NCI-H226 (cell line): ENCODE measurements around the gene AGAP3.

Experiments
- DNase-seq: peaks from one replicate; pipeline ENCODE4 v3.0.0-alpha.2; 2015

AGAP3 gene

DNA sequence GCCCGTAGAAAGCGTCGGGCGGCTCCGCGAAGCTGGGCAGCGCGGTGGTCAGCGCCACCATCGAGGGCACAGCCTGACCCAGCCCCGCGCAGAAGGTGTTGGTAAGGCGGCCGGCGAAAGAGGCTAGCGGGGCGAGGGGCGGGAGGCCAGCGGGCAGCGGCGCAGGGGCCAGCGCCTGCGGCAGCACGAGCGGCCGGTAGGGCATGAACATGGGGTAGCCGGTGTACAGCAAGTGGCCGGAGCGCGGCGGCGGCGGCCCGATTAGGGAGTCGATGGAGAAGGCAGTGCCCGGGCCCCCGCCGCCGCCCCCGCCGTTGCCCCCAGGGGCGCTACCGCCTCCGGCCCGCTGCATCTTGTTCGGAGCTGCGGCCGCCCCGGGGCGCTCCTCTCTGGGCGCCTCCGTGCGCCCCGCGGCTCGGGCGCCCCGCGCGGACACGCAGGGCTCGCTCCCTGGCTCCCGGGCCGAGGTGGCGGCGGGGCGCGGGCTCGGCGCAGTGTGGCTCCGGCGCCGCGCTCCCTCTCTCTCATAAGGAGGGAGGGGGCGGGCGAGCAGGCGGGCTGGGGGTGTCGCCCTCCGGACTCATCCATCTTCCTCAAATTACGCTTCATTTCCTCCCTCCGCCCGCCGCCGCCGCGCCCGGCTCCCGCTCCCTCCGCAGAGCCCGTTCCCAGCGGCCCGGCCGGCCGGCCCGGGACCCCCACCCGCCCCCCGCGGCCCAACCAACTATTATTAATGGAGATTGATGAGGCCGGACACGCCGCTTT is 81.1 kb downstream of the AGAP3 start, which contains the start of gene GBX1:
Gene GBX1 (minus strand): TSS at position 498 of the 765 bp plus-strand sequence. CDS start 146 bp downstream, at position 352.
- DNase-seq, result no peak

DNA sequence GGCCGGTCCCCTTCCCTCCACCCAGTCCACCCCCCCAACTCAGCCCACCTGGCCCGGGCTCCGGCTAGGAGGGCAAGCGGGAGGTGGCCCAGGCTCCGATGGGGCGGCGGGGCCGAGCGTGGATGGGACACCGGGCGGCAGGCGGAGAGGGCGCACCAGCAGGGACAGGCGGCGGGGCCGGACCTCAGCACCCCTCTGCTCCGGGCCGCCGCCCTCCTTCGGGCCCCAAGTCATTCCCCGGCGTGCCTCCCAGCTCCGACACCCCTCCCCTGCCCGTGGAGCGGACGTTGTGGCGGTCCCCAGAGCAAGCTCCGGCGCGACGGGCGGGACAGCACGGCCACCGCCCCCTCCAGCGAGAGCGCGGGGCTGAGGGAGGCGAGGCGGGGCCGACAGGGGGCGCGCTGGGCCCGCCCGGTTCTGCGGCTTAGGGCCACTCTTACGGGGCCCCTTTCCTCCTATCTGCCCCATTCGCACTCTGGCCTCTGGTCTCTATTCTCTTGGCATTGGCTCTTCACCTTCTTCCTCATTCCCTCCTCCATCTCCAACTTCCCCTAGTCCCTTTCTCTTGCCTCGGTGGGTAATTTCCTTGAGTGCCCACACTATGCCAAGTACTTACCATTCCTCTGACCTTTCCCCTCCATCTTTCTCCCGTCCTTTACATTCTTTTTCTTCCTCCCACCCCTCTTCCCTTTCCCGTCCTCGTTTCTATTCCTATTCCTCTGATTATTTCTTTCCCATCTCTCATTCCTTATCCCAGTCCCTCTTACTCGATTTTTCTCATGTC is 81.9 kb downstream of the AGAP3 start:
- no peak for DNase-seq

DNA sequence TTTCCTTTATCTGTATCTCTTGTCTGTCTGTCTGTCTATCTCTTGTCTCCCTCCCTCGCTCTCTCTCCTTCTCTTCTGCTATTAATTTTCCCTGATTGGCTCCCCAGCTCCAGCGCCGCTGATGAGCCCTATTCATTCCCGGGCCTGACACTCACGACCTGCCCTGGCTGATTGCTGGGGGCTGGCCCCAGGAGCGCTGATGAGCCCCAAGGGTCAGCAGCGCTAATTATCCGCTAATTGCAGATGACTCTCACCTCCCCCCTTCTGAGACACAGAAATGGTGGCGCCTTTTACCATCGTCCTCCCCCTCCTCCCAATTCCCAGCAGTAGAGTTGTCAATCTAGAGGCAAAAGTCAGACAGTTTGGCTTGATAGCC is 82.5 kb downstream of the AGAP3 start:
- DNase-seq, result no peak

DNA sequence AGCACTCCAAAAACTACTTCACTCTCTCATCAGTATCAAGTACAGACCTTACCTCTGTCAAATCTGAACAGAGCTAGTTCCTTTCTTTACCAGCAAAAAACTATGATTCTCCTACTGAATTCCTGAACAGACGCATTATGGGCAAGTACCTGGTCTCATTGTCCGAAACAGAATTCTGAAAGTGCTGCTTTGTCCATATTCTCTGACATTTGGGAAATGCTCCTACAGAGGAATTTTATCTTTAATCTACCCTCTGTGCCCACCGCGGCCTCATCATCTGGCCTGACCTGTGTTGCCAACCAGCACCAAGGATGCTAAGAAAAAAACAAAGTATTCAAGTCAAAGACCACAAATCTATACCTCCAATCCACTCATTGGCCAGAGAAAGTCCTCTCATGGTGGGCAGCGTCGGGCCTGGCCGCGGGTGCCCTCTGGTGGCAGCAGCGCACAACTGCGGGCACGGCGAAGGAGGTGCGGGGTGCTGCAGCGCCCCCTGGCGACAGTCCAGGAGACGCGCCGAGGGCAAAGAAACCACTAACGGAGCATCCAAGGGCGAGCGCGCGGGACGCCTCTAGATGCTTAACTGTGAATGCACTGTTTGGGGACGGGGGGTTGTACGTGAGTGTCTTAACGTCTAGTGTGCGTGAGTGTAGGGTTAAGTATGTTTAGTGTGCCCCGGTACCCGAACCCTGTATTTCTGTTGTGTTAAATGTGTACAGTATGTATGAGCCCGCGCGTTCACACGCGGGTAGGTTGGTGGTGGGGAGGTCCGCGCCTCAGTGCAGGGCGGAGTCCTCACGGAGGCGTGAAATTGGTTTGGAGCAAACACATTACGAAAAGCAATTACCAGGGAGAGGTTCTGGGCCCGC is 86.2 kb downstream of the AGAP3 start:
- DNase-seq, result peak; percentile 34

DNA sequence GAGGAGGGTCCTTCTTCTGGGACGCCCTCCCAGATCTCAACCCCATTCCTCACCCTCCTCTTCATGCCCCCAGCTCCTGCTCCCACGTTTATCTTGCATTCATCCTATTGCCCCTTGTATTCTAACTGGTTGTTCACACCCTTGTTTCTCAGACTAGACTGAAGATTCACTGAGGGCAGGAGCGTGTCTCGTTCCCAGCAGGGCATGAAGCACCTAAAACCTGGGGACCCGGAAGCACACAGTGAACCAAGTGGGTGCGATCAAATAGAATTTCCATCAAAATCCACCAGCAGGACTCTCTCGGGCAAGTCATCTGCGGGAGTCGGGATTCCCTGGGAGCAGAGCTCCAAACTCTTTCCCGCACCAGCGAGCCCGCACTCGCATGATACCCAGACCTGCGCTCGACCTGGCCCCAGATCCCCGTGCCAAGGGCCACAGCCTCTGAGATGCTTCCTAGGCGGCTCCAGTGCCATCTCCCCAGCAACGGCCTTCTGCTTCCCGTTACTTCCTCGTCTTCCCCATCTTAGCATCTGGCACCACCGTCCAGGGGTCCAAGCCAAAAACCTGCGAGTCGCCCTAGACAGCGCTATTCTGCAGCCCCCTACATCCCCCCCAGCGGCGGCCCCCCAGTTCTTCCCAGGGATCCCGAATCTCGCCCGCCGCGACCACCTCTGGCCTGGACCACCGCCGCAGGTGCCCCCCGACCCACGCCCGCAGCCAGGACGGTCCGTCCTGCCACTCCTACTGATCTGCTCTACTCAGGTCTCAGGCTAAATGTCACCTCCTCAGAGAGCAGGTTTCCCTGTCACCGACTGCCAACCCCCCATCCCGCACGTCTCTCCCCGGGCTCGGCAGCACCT is 87.3 kb downstream of the AGAP3 start:
- no peak for DNase-seq

DNA sequence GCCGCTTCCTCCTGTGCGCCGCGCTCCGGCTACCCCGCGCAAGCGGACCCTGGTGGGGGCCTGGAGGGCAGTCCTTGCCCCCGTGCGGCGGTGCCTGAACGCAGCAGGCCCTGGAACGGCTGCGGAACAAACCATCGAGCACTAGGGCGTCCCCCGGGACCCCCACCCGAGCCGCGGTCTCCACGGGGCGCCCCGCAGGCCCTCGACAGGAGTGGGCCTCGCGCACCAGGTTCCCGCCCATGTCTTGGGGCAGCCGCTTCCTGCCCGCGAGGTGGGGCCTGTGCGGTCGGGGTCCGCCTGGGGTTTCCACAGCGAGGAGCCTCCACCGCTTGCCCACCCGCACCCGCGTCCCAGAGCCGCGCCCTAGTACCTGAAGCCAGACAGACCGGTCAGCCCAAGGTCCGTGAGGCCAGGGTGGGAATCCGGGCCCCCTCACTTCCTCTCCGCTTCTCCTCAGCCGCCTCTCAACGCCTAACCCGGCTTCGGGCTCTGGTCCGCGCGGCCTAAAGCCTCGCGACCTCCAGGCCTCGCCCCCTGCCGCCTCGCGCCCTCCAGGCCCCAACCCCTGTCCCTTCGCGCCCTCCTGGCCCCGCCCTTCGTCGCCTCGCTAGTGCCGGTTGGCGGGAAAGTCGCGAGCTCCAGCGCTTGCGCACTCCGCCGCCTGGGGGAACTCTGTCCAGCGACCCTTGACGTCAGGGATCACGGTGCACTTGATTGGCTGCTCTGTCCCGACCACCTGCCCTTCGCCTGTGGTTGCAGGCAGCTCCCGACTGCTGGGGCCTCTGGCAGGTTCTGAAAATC is 88.2 kb downstream of the AGAP3 start:
- DNase-seq, result no peak

DNA sequence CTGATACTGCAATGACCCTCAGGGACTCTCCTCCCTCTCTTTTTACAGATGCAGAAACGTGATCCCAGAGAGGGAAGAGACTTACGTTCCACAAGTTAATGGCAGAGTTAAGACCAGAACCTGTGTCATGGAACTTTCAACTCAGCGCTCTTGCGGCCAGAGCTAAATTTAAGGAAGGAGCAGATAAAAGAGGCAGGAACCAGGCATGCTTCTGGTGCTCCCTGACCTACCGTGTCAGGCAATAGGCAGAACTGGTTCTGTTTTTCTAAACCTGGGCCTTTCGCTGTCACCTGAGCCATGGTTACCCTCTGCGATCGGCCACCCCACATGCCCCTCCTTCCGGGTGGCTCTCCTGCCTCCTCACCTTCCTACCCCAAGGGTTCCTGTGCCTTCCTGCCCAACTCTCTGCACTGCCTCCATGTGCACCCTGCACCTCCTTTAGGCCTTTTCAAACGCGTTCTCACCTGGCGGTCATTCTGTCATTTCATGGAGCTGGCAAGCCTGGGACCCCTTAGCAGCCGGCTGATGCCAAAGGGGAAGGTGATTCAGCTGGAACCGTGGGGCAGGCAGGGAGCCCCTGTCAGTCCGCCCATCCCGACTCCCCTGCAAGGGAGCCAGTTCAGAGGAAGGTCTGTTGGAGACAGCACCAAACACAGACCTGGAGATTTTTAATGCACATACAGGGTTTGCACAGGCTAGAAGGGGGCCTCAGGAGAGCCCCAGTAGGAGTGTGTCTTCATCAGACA is 88.9 kb downstream of the AGAP3 start:
- no peak for DNase-seq

DNA sequence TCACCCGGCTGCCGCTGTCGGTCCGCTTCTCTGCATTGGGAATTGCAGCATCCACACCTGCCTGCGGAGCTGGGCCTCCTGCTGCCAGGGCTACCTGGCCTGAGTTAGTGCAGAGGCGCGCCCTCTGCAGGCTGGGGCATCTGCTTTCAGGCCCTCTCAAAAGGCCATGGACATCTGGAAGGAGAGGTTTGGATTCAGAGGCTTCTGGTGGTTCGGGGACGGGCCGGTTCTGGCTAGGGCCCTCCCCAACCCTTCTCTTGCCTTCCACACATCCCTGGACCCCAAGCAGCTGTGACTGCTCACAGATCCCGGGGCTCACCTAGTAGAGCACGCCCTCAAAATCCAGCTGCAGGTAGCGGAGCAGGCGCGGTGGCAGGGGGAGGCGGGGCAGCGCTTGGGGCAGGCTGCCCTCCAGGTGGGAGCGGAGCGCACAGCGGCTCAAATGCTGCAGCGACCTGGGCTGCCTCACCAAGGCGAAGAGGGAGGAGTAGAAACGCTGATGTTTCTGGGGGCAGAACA is 89.6 kb downstream of the AGAP3 start:
- DNase-seq, result no peak

DNA sequence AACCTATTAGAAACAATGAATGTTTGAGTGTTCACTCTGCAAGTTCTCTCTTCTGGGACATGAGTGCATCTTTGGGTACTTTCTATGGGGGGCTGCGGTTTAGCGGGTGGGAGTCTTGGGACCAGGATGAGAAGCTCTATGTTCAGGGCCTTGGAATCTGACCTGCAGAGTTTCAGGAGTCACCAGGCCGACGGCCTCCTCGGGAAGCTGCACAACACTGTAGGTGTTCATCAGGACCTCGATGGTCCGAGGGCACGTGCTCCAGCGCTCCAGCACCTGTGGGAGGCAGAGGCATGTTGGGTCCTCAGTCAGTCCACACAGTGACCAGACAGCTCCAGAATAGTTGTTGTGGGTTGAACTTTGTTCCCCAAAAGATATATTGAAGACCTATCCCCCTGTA is 90.1 kb downstream of the AGAP3 start:
- no peak for DNase-seq

DNA sequence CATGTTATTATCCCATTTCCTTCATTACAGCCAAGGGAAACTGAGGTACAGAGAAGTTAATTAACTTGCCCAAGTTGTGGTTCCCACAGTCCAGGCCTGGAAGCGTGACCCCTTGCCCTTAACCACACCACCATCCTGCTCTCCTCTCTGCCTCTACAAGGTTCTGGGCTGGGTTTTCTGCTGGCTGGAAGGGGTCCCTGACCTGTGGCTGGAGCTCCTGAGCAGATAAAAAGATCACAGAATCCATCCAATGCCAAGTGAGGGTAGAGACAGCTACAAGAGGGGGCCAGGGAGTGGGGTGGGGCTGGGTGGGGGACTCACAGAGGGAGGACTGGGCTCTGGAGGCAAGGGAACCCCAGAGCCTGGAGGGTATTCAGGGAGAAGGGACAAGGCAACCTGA is 91.0 kb downstream of the AGAP3 start:
- DNase-seq, result no peak

DNA sequence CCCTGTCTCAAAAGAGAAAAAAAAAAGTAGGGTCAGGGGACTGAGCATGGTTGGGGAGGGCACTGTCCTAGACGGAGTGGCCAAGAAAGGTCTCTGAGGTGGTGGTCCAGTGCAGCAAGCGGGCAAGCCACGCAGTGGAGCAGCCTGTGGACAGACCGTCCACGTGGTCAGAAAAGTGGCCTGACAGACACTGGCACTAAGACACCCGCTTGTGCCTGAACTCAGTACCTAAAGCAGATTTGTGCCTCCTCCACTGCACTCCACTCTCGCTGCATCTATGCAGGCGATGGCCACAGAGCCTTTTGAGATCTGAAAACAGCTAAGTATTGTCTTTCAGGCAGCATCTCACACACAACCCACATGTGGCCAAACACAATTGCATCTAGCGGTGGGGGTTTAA is 92.0 kb downstream of the AGAP3 start:
- no peak for DNase-seq

DNA sequence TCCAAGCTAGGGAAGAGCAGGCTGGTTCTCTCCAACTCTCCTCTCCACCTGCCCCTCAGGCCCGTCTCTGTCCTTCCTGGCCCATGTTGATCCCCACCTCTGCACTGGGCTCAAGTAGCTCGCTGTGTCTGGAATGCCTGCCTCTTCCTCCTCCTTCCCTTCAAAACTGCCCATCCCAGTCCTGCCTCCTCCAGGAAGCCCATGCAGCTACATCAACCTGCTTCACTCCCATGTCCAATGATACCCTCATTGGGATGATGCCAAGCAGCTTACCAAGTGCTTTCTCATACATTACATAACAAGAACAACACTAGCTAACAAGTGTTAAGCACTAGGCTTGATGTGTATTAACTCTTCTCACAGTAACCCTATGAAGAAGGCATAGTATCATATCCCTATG is 92.6 kb downstream of the AGAP3 start:
- no peak for DNase-seq

DNA sequence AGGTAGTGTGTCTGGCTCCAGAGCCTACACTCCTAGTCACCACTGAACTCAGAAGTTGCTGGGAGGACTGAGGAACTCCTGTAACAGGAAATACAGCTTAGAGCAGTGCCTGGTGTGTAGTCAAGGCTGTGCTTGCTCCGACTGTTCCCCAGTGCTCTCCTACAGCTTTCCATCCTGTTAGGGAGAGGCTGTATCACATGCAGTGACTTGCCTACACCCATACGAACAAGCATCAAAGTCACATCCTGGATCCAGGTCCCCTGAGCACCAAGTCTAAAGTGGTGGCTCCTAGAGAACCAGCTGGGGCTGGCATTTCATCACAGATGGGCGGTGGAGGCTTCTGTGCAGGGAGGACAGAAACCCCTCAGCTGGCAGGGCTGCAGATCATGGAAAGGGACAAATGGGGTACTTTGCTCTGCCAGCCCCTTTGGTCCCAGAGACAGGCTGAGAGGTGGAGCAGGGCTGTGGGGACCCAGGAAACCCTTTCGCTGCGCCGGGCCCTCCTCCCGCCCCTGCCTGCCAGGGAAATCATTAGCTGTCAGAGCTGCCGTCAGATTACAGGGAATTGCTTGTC is 93.1 kb downstream of the AGAP3 start:
- no peak for DNase-seq

DNA sequence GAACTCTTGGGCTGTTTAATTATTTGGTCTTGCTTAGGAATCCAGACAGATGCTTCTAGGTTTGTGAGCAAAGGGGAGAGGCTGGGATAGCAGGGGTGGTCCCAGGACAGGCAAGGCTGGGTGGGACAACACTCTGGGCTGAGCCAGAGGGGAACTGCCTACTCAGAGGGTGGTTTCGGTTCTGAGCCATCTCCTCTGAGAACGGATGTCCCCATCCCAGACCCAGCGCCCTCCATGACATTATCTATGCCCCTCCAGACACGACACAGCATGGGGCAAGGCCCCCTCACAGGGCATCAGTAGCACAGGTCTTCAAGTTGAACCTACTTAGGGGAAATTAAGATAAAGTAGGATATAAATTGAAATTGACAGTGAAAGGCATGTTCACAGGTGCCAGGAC is 93.7 kb downstream of the AGAP3 start:
- DNase-seq, result no peak

DNA sequence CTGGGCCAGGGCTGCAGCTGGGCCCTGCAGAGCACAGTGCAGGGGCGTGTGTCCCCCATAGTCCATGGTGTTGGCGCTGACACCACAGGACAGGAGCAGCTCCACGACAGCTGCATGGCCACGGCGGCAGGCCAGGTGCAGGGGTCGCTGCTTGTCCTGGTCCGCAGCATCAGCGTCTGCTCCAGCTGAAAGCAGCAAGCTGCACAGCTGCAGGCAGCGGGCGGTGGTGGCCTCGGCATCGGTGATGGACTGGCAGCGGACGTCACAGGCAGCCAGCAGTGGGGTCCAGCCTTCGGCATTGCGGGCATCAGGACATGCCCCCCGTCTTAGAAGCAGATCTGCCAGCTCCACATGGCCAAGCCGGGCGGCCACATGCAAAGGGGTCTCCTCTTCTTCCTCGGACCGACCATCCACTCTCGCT is 94.7 kb downstream of the AGAP3 start:
- DNase-seq, result no peak

DNA sequence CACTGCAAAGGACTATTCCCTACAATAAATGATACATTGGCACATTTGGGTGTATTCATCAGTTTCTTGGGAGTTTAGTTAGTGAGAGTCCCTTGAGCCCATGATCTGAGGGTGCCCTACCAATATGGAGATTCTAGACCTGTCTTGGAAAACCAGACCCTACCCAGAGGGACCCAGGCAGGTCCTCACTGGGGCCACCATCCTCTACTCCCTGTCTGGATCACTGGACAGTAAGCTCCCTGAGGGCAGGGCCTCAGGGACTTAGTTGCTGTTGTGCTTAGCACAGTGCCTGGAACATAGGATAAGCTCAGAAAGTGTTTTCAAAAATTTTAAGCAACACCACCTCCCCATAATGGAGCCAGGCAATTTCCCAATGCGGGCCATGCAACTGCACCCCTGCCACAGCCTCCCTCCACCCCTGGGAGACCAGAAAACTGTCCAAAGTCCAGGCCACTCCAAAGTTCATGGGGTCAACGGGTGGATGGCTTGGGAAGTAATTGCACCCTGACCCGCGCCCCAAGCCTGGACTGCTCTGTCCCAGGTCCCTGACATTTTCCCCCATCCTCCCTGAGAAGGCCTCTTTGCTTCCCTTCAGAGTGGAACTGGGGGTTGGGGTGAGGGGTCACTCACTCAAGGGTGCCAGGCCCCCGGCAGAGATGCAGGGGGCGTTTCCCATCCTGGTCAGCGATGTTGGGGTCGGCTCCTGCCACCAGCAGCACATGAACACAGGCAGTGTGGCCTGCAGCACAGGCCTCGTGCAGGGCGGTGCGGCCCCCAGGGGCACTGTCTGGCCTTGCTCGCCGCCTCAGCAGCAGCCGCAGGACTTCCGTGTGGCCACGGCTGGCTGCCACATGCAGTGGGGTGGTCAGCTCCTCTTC is 99.7 kb downstream of the AGAP3 start:
- no peak for DNase-seq

DNA sequence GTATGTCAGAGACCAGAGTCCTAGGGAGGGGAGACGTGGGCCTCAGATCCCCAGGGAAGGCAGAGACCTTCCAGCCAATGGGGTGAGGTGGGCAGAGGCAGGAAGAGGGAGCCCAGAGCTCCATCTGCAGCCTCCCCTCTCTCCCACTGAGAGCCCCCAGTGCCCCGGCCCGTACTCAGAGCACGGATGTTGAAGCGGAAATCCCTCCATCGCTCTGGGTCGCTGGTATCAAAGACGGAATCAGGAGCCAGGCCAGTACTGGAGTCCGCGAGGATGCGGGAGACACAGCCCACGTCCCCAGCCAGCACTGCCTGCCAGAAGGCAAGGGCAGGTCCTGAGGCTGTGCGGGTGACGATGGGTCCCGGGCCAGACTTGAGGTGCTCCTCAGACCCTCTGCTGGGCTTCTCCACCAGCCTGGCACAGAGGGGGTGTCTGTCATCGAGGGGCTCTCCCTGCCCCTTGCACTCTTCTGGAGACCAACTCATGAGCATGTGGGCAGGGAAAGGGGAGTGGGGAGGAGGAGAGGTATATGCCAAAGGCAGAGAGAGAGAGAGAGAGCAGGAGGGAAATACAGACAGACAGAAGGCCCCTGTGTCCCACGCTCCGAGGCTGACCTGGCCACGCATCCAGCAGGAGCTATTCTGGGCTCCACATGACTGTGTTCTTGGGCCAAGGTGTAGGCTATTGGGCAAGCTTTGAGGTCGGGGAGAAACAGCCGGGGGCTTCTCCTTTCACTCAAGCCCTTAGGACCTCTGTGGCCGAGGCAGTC is 100.5 kb downstream of the AGAP3 start, which contains the start of gene ASB10:
Gene ASB10 (minus strand): TSS at position 611 of the 769 bp plus-strand sequence. CDS start 120 bp downstream, at position 491.
- no peak for DNase-seq
